Measurements from ENCODE around the gene CHRNB2.

GRCh38 chr1:154622503-154623039 is 55.0 kb downstream of the CHRNB2 start:
- TF ChIP-seq, protein P1, sequence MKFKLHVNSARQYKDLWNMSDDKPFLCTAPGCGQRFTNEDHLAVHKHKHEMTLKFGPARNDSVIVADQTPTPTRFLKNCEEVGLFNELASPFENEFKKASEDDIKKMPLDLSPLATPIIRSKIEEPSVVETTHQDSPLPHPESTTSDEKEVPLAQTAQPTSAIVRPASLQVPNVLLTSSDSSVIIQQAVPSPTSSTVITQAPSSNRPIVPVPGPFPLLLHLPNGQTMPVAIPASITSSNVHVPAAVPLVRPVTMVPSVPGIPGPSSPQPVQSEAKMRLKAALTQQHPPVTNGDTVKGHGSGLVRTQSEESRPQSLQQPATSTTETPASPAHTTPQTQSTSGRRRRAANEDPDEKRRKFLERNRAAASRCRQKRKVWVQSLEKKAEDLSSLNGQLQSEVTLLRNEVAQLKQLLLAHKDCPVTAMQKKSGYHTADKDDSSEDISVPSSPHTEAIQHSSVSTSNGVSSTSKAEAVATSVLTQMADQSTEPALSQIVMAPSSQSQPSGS (IDR thresholded peaks at IDR 0.05; ENCODE audit: low read length), result no peak
- no peak for TF ChIP-seq SRF (IDR thresholded peaks at IDR 0.05; ENCODE audit: low read depth, low read length)
- TF ChIP-seq, protein P2, sequence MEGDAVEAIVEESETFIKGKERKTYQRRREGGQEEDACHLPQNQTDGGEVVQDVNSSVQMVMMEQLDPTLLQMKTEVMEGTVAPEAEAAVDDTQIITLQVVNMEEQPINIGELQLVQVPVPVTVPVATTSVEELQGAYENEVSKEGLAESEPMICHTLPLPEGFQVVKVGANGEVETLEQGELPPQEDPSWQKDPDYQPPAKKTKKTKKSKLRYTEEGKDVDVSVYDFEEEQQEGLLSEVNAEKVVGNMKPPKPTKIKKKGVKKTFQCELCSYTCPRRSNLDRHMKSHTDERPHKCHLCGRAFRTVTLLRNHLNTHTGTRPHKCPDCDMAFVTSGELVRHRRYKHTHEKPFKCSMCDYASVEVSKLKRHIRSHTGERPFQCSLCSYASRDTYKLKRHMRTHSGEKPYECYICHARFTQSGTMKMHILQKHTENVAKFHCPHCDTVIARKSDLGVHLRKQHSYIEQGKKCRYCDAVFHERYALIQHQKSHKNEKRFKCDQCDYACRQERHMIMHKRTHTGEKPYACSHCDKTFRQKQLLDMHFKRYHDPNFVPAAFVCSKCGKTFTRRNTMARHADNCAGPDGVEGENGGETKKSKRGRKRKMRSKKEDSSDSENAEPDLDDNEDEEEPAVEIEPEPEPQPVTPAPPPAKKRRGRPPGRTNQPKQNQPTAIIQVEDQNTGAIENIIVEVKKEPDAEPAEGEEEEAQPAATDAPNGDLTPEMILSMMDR (IDR thresholded peaks at IDR 0.05; ENCODE audit: control extremely low read depth in 1 of 3, insufficient read depth in 1 of 3, low read depth in 1 of 3, low read length in 3 of 3), result no peak

Data from H1 (cell line).